Activated T-helper 1 cell treated with anti-CD3 and anti-CD28 coated beads, Interleukin-2, amount 50 U/mL, for 16 hours (primary cell): Measurements from ENCODE around the gene HEATR1.
"Not testable (repeated sequence)": the region's sequence is repeated elsewhere in the genome, so short reads cannot be mapped to it uniquely, and the experiment has no call there.

Source experiments
- DNase-seq, 2 donors: peaks; one replicate each; pipeline ENCODE4 v3.0.0-alpha.2; 2020; ENCODE audit warnings: low read depth in 1 of 2, low spot score in 1 of 2

The HEATR1 gene

GRCh38 chr1:236514703-236515442 lies 89.4 kb downstream of the HEATR1 start:
- no peak for DNase-seq

GRCh38 chr1:236511735-236512418 lies 92.4 kb downstream of the HEATR1 start:
- DNase-seq: no peak

DNA sequence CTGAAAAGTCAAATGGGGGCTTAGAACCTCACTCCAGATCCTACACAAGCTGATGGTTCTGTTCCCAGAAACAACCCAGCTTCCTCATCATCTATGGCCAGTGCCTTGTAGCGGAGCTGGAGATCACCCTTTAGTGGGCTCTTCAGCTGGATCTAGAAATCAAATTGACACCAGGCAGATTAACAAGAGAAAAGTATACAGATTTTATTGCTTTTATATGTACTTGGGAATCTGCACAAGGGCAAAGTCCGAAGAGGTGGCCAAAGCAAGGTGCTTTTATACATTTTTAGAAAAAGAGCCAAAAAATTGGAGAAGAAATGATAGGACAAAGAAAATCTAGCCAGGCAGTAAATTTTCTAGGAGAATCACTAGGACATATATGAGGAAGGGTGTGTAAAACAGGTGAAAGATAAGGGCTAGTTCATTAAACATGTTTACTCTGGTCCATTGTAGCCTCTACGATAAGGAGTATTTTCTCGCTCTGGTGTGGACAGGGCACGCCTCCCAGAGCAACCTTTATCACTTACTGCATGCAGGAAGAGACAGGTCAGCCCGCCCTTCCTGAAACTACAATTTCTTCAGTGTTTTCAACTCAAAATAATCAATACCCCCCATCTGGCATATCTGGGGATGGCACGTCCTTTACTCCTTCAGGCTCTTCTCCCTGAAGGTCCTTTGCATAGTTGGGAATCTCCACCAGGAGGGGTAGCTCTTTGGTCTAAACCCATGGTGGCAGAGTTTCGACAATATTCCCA lies 94.5 kb downstream of the HEATR1 start:
- DNase-seq: no peak

DNA sequence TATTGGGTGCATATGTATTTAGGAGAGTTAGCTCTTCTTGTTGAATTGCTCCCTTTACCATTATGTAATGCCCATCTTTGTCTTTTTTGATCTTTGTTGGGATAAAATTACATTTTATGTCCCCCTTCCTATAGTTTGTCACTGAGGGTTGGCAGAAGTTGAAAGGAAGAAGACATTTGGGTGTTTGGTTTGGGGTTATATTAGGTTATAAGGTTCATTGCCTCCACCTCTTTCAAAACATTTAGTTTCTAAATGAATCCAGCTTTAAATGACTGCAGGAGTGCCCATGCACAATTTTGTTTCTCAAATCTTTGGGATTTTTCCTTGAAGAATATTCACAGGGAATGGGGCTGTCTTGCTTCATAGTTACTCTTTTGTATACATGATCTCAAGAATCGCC lies 95.1 kb downstream of the HEATR1 start:
- DNase-seq: no peak

DNA sequence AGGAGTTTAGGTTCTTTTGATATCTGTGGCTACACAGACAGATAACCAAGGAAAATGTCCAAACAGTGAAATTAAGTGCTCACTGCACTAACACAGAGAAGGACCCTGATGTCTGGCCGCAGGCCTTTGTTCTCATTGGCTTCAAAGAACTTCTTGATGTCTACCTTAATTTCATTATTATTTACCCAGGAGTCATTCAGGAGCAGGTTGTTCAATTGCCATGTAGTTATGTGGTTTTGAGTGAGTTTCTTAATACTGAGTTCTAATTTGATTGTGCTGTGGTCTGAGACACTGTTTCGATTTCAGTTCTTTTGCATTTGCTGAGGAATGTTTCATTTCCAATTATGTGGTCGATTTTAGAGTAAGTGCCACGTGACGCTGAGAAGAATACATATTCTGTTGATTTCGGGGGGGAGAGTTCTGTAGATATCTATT lies 95.7 kb downstream of the HEATR1 start:
- DNase-seq: no peak

DNA sequence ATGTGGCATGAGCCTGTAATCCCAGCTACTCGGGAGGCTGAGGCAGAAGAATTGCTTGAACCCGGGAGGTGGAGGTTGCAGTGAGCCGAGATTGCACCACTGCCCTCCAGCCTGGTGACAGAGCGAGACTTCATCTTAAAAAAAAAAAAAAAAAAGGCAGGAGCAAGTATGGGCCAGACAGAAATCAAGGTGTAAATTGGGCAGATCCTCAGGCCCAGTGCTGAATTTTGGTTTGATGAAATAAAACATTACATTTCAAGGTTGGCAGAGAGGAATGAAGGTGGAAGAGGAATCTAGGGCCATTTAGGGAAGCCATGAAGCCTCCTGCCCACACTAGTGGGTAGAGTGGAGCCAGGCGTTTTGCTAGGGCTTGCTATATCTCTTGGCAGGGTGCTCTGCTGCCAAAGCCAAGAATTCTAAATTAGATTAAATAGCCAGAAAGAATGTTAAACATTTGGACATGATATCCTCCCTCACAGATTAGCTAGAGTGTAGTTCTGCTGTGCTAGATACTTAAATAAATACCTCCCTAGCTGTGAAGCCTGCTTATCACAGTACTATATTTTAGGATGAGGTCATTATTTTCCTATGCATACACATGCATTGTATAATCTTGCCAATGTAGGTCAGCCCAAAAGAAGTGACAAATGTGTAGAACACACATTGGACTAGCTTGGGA lies 97.2 kb downstream of the HEATR1 start:
- no peak for DNase-seq

GRCh38 chr1:236504338-236504737 lies 100.0 kb downstream of the HEATR1 start:
- DNase-seq: not testable (repeated sequence)

DNA sequence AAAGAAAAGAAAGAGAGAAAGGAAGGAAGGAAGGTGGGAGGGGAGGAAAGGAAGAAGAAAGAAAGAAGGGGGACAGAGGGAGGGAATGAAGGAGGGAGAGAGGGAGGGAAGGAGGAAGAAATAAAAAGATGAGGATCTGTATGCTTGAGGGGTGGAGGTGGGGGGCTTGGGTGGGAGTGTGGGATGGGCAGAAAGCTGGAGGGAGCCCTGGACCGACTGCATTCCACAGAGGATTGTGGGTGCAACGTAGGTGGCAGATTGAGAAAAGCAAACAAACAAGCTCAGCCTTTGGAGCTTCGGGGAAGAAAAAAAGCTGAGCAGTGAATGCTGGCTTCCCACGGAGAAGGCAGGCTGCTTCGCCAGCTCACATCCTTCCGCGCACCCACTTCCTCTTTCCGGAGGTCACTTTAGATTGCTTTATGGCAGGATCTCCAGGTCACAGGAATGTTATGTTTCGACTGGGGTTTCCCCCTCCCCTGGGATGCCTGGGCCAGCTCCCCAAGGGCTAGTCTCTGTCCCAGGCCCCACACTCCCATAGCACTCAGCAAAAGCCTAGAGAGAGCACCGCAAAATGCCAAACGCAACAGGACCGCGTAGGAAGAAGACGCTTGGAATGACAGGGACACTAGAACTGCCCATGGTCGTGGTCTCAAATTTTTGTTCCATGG lies 101.2 kb downstream of the HEATR1 start:
- DNase-seq: no peak

DNA sequence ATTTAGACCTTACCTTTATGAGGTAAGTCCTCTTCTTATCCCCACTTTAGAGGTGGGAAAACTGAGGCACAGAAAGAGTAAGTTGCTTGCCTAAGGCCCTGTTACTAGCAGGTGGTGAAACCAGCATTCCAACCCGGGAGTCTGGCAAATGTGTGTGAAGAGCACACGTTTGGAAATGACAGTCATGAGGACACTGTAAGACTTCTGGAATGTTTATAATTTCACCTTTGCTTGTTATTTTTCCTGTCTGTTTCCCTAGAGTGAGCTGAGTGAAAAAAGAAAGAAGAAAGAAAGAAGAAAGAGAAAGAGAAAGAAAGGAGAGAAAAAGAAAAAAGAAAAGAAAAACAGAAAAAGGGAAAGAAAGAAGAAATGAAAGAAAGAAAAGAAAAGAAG lies 101.7 kb downstream of the HEATR1 start:
- no peak for DNase-seq

DNA sequence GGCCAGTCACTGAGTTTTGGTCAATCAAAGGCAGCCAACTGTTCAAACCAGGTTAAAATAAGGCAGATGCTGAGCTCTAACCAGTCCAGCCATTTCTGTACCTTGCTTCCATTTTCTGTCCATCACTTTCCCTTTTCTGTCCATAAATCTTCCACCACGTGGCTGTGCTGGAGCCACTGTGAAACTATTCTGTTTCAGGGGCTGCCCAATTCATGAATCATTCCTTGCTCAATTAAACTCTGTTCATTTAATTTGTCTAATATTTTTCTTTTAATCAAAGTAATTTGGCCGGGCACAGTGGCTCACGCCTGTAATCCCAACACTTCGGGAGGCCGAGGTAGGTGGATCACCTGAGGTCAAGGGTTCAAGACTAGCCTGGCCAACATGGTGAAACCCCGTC lies 103.2 kb downstream of the HEATR1 start:
- DNase-seq: no peak
